Measurements from ENCODE around the gene PDE4D. TPM values are rescaled to one million over a fixed set of nuclear protein-coding genes. Genes with fewer than 3 reads are reported as not detected.

PDE4D gene
- total RNA-seq, 5 donors from 2014 or later (not counting 1 experiment from before 2014, with no cell fraction given), result 45.1 to 136 (median 64.9) TPM

- H3K27ac Mint-ChIP-seq, result no peak overlapping the region
- H3K36me3 Mint-ChIP-seq, result no peaks in the 10 kb centered on the region
- no peak overlapping the region for H3K27ac ChIP-seq (ENCODE audit: low read length)
- H3K4me1 ChIP-seq (ENCODE audit: control insufficient read depth in 1 of 2, extremely low read depth in 1 of 2, insufficient read depth in 2 of 2, low read length in 2 of 2), result peaks cover 0 to 1% of the 10 kb centered on the region in 2 experiments
- H3K9me3 Mint-ChIP-seq, result no peaks in the 10 kb centered on the region
- H3K4me3 Mint-ChIP-seq, result no peak overlapping the region
- no peaks in the 10 kb centered on the region for H3K27me3 ChIP-seq (replicated peaks in 1 of 2; ENCODE audit: control insufficient read depth in 2 of 2, extremely low read depth in 1 of 2, insufficient read depth in 2 of 2, low read length in 1 of 2)
- DNase-seq (no peak), ATAC-seq (replicated peaks in 1 of 4) (no peak)
- H3K27me3 Mint-ChIP-seq, result no peaks in the 10 kb centered on the region
- H3K36me3 ChIP-seq (ENCODE audit: control insufficient read depth in 2 of 2, extremely low read depth in 1 of 2, insufficient read depth in 1 of 2, low read length in 1 of 2), result no peaks in the 10 kb centered on the region
- POLR2A ChIA-PET, result no interaction called here
- CTCF ChIA-PET, result no interaction called here
- H3K4me1 Mint-ChIP-seq, result peaks cover 7 to 11% (median 8%) of the 10 kb centered on the region in 3 donors
- no peaks in the 10 kb centered on the region for H3K9me3 ChIP-seq
- WGBS (ENCODE audit: insufficient coverage), result no CpG with 5 or more reads among the region's 1 CpG
- H3K4me3 ChIP-seq (ENCODE audit: control insufficient read depth in 1 of 2, extremely low read depth in 1 of 2, low read length in 1 of 2), result no peak overlapping the region
Measured at GRCh38 chr5:59558501-59558900, 335.0 kb downstream of the PDE4D start.

- H3K9me3 ChIP-seq, result no peaks in the 10 kb centered on the region
- DNase-seq (no peak), ATAC-seq (replicated peaks in 1 of 4) (no peak)
- Mint-ChIP-seq H3K4me1 (peaks cover 2% of the 10 kb centered on the region in 3 donors), H3K4me3 (no peak overlapping the region), H3K27ac (no peak overlapping the region), H3K27me3 (no peaks in the 10 kb centered on the region), H3K9me3 (no peaks in the 10 kb centered on the region), H3K36me3 (no peaks in the 10 kb centered on the region)
- no peak overlapping the region for H3K4me3 ChIP-seq (ENCODE audit: control insufficient read depth in 1 of 2, extremely low read depth in 1 of 2, low read length in 1 of 2)
- no peaks in the 10 kb centered on the region for H3K27me3 ChIP-seq (replicated peaks in 1 of 2; ENCODE audit: control insufficient read depth in 2 of 2, extremely low read depth in 1 of 2, insufficient read depth in 2 of 2, low read length in 1 of 2)
- H3K27ac ChIP-seq (ENCODE audit: low read length), result no peak overlapping the region
- ChIA-PET POLR2A (no interaction called here), CTCF (no interaction called here)
- no peaks in the 10 kb centered on the region for H3K4me1 ChIP-seq (ENCODE audit: control insufficient read depth in 1 of 2, extremely low read depth in 1 of 2, insufficient read depth in 2 of 2, low read length in 2 of 2)
- no peaks in the 10 kb centered on the region for H3K36me3 ChIP-seq (ENCODE audit: control insufficient read depth in 2 of 2, extremely low read depth in 1 of 2, insufficient read depth in 1 of 2, low read length in 1 of 2)
Measured at GRCh38 chr5:59557572-59557971, 336.0 kb downstream of the PDE4D start.

DNA sequence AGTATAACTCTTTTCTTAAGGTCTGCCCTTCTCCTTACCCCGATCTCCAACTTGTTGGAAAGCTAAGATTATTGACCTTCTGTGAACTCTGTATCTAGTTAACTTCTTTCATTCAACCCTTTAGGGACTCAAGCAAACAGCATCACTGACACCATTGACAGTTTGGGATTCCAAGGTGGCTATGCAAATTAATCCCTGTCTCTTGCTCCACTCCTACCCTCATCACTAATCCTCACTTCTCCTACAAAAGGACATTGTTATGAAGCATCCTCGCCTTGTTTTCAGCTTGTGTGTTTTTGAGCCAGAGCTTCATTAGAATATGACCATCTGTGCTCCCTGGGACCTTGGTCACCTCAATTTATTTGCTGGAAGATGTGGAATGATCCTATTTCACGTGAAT, 337.9 kb downstream of the PDE4D start:
- Mint-ChIP-seq H3K4me1 (no peaks in the 10 kb centered on the region), H3K27me3 (no peaks in the 10 kb centered on the region), H3K36me3 (no peaks in the 10 kb centered on the region), H3K4me3 (no peak overlapping the region), H3K9me3 (no peaks in the 10 kb centered on the region), H3K27ac (no peak overlapping the region)
- ChIA-PET CTCF (no interaction called here), POLR2A (no interaction called here)
- Histone ChIP-seq H3K4me1 (ENCODE audit: control insufficient read depth in 1 of 2, extremely low read depth in 1 of 2, insufficient read depth in 2 of 2, low read length in 2 of 2) (no peaks in the 10 kb centered on the region), H3K9me3 (no peaks in the 10 kb centered on the region), H3K4me3 (ENCODE audit: control insufficient read depth in 1 of 2, extremely low read depth in 1 of 2, low read length in 1 of 2) (no peak overlapping the region), H3K27me3 (replicated peaks in 1 of 2; ENCODE audit: control insufficient read depth in 2 of 2, extremely low read depth in 1 of 2, insufficient read depth in 2 of 2, low read length in 1 of 2) (no peaks in the 10 kb centered on the region), H3K36me3 (ENCODE audit: control insufficient read depth in 2 of 2, extremely low read depth in 1 of 2, insufficient read depth in 1 of 2, low read length in 1 of 2) (no peaks in the 10 kb centered on the region), H3K27ac (ENCODE audit: low read length) (no peak overlapping the region)
- no CpG with 5 or more reads among the region's 3 CpGs for WGBS (ENCODE audit: insufficient coverage)
- ATAC-seq (replicated peaks in 1 of 4) (no peak), DNase-seq (no peak)

- DNase-seq (no peak), ATAC-seq (replicated peaks in 1 of 4) (no peak)
- Mint-ChIP-seq H3K27me3 (no peaks in the 10 kb centered on the region), H3K36me3 (no peaks in the 10 kb centered on the region), H3K9me3 (no peaks in the 10 kb centered on the region), H3K4me3 (no peak overlapping the region), H3K27ac (no peak overlapping the region), H3K4me1 (no peaks in the 10 kb centered on the region)
- ChIA-PET CTCF (no interaction called here), POLR2A (no interaction called here)
- Histone ChIP-seq H3K27me3 (replicated peaks in 1 of 2; ENCODE audit: control insufficient read depth in 2 of 2, extremely low read depth in 1 of 2, insufficient read depth in 2 of 2, low read length in 1 of 2) (no peaks in the 10 kb centered on the region), H3K27ac (ENCODE audit: low read length) (no peak overlapping the region), H3K4me1 (ENCODE audit: control insufficient read depth in 1 of 2, extremely low read depth in 1 of 2, insufficient read depth in 2 of 2, low read length in 2 of 2) (no peaks in the 10 kb centered on the region), H3K36me3 (ENCODE audit: control insufficient read depth in 2 of 2, extremely low read depth in 1 of 2, insufficient read depth in 1 of 2, low read length in 1 of 2) (no peaks in the 10 kb centered on the region), H3K9me3 (no peaks in the 10 kb centered on the region), H3K4me3 (ENCODE audit: control insufficient read depth in 1 of 2, extremely low read depth in 1 of 2, low read length in 1 of 2) (no peak overlapping the region)
- no CpG with 5 or more reads among the region's 4 CpGs for WGBS (ENCODE audit: insufficient coverage)
Measured at GRCh38 chr5:59554501-59554900, 339.0 kb downstream of the PDE4D start.

DNA sequence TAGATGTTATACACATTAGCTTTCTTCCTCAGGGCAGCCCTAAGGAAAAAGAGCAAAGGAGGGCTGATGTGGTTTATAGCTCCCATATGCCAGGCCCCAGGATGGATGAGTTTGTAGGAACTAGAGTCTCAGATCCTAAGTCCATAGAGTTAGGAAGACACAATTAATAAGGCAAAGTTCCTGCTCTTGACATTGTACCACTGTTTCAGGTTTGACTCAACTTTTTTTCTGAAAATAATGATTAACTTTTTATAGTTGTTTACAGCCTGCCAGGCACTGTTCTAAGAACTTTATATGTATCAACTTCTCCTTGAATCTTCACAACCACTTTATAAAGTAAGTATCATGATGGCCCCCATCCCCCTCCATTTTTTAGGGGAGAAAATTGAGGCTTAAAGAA, 339.5 kb downstream of the PDE4D start:
- Mint-ChIP-seq H3K4me3 (no peak overlapping the region), H3K27ac (no peak overlapping the region), H3K36me3 (no peaks in the 10 kb centered on the region), H3K9me3 (no peaks in the 10 kb centered on the region), H3K27me3 (no peaks in the 10 kb centered on the region), H3K4me1 (no peaks in the 10 kb centered on the region)
- Histone ChIP-seq H3K36me3 (ENCODE audit: control insufficient read depth in 2 of 2, extremely low read depth in 1 of 2, insufficient read depth in 1 of 2, low read length in 1 of 2) (no peaks in the 10 kb centered on the region), H3K4me1 (ENCODE audit: control insufficient read depth in 1 of 2, extremely low read depth in 1 of 2, insufficient read depth in 2 of 2, low read length in 2 of 2) (no peaks in the 10 kb centered on the region), H3K27ac (ENCODE audit: low read length) (no peak overlapping the region), H3K9me3 (no peaks in the 10 kb centered on the region), H3K27me3 (replicated peaks in 1 of 2; ENCODE audit: control insufficient read depth in 2 of 2, extremely low read depth in 1 of 2, insufficient read depth in 2 of 2, low read length in 1 of 2) (no peaks in the 10 kb centered on the region), H3K4me3 (ENCODE audit: control insufficient read depth in 1 of 2, extremely low read depth in 1 of 2, low read length in 1 of 2) (no peak overlapping the region)
- no peak for ATAC-seq (replicated peaks in 1 of 4)
- POLR2A ChIA-PET, result no interaction called here
- DNase-seq, result no peak
- CTCF ChIA-PET, result no interaction called here

- WGBS (ENCODE audit: insufficient coverage), result no CpG with 5 or more reads among the region's 4 CpGs
- Mint-ChIP-seq H3K27ac (no peak overlapping the region), H3K9me3 (no peaks in the 10 kb centered on the region), H3K36me3 (no peaks in the 10 kb centered on the region), H3K4me3 (no peak overlapping the region), H3K4me1 (no peaks in the 10 kb centered on the region), H3K27me3 (no peaks in the 10 kb centered on the region)
- no peak for ATAC-seq (replicated peaks in 1 of 4)
- Histone ChIP-seq H3K4me3 (ENCODE audit: control insufficient read depth in 1 of 2, extremely low read depth in 1 of 2, low read length in 1 of 2) (no peak overlapping the region), H3K27me3 (replicated peaks in 1 of 2; ENCODE audit: control insufficient read depth in 2 of 2, extremely low read depth in 1 of 2, insufficient read depth in 2 of 2, low read length in 1 of 2) (no peaks in the 10 kb centered on the region), H3K36me3 (ENCODE audit: control insufficient read depth in 2 of 2, extremely low read depth in 1 of 2, insufficient read depth in 1 of 2, low read length in 1 of 2) (no peaks in the 10 kb centered on the region), H3K9me3 (no peaks in the 10 kb centered on the region), H3K4me1 (ENCODE audit: control insufficient read depth in 1 of 2, extremely low read depth in 1 of 2, insufficient read depth in 2 of 2, low read length in 2 of 2) (no peaks in the 10 kb centered on the region), H3K27ac (ENCODE audit: low read length) (no peak overlapping the region)
- no peak for DNase-seq
- ChIA-PET POLR2A (no interaction called here), CTCF (interaction anchor here in 1 of 2 donors (0.6 to 0.8 kb wide), 2 partner anchors 13 to 77 kb away, joined by 3 to 7 read pairs; no protein-coding TSS in a partner anchor)
Measured at GRCh38 chr5:59548807-59549357, 344.6 kb downstream of the PDE4D start.

DNA sequence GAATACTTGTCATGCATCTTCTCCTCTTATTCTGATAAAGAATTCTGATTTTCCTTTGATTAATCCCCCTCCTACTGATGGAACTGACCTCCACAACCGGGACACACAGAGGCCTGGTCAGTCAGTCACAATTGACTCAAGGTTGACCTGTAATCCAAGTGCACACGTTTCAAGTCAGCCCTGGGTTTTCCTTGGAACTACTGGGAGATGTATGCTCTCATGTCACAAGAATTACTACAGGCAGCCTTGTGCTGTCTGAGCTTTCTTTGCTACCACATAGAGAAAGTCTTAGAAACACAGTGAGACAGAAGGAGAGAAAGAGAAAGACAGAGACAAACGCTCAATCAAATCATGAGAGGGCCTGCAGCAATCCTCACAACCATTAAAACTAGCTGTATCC, 345.8 kb downstream of the PDE4D start:
- H3K36me3 Mint-ChIP-seq, result no peaks in the 10 kb centered on the region
- WGBS (ENCODE audit: insufficient coverage), result 58% methylated on average over 2 of the region's 3 CpGs
- no peaks in the 10 kb centered on the region for H3K9me3 ChIP-seq
- no peak overlapping the region for H3K4me3 ChIP-seq (ENCODE audit: control insufficient read depth in 1 of 2, extremely low read depth in 1 of 2, low read length in 1 of 2)
- no peaks in the 10 kb centered on the region for H3K4me1 Mint-ChIP-seq
- H3K4me3 Mint-ChIP-seq, result no peak overlapping the region
- no peaks in the 10 kb centered on the region for H3K9me3 Mint-ChIP-seq
- no peaks in the 10 kb centered on the region for H3K27me3 ChIP-seq (replicated peaks in 1 of 2; ENCODE audit: control insufficient read depth in 2 of 2, extremely low read depth in 1 of 2, insufficient read depth in 2 of 2, low read length in 1 of 2)
- no peak for ATAC-seq (replicated peaks in 1 of 4)
- no peaks in the 10 kb centered on the region for H3K4me1 ChIP-seq (ENCODE audit: control insufficient read depth in 1 of 2, extremely low read depth in 1 of 2, insufficient read depth in 2 of 2, low read length in 2 of 2)
- DNase-seq, result no peak
- H3K36me3 ChIP-seq (ENCODE audit: control insufficient read depth in 2 of 2, extremely low read depth in 1 of 2, insufficient read depth in 1 of 2, low read length in 1 of 2), result no peaks in the 10 kb centered on the region
- no peak overlapping the region for H3K27ac ChIP-seq (ENCODE audit: low read length)
- ChIA-PET POLR2A (no interaction called here), CTCF (no interaction called here)
- no peak overlapping the region for H3K27ac Mint-ChIP-seq
- no peaks in the 10 kb centered on the region for H3K27me3 Mint-ChIP-seq
